Prostate gland (tissue), 2 donors: ENCODE data around the gene PDGFA. TPM values are rescaled to one million over a fixed set of nuclear protein-coding genes. Genes with fewer than 3 reads are reported as not detected.

Source experiments
- DNase-seq: peaks from one replicate; pipeline ENCODE4 v3.0.0-alpha.2; 2019; ENCODE audit warnings: low spot score
- H3K27ac ChIP-seq, 2 donors: fragments of 200-600 bp; sonication (generic); 2 replicates each; pipeline ENCODE4 v1.5.1; 2017 to 2019
- H3K27me3 ChIP-seq: fragments of 200-600 bp; sonication (generic); replicated peaks from 2 replicates; pipeline ENCODE4 v1.5.1; 2019; ENCODE audit not compliant: insufficient read depth
- H3K36me3 ChIP-seq, 2 donors: fragments of 200-600 bp; sonication (generic); 1 replicate in 1 of 2; 2 replicates in 1 of 2; pipeline versions ENCODE4 v1.5.1 to v1.8.1; 2017 to 2019
- H3K4me1 ChIP-seq: fragments of 200-600 bp; sonication (generic); replicated peaks from 2 replicates; pipeline ENCODE4 v1.5.1; 2019
- H3K4me3 ChIP-seq, 2 donors: fragments of 200-600 bp; sonication (generic); 2 replicates each; pipeline ENCODE4 v1.5.1; 2017 to 2019
- H3K9me3 ChIP-seq: fragments of 200-600 bp; sonication (generic); 2 replicates; pipeline ENCODE4 v1.5.1; 2017
- CTCF ChIP-seq, 4 experiments: fragments of 200-600 bp in 2 of 4; fragments of 450-650 bp in 2 of 4; sonication (generic) in 2 of 4; IDR thresholded peaks; 1 replicate in 3 of 4; 2 replicates in 1 of 4; pipeline ENCODE4 v1.5.1; 2016 to 2019; ENCODE audit warnings: antibody characterized with exemption in 4 of 4, mild to moderate bottlenecking in 2 of 4, moderate library complexity in 2 of 4
- POLR2A ChIP-seq: fragments of 450-650 bp; IDR thresholded peaks from one replicate; pipeline ENCODE4 v1.6.1; 2016; ENCODE audit warnings: antibody characterized with exemption, mild to moderate bottlenecking
- POLR2AphosphoS5 ChIP-seq: sonication (generic); formaldehyde crosslinking; IDR thresholded peaks from one replicate; pipeline ENCODE4 v1.6.1; 2017; ENCODE audit warnings: antibody characterized with exemption
- WGBS: methylation state at CpG from one replicate; pipeline ENCODE4 v1.1.5; 2018; 5-methylcytosine and 5-hydroxymethylcytosine counted together
- intact Hi-C: fragments of 100-400 bp; cut with DNase I; formaldehyde crosslinking; loops from one replicate; pipeline ENCODE4 v1.14.2; 2022
- total RNA-seq, 2 donors: library from RNA; depleted of rRNA; stranded (reverse); fragments of >200 nt; gene quantifications; one replicate each; pipeline ENCODE4 v1.1.0, GENCODE V29; 2016

The PDGFA gene
- total RNA-seq, 2 donors from 2014 or later: 40.4 to 75.0 TPM

GRCh38 chr7:540997-541396 is 21.4 kb upstream of the PDGFA start:
- 76% methylated on average over 10 of the region's 12 CpGs for WGBS
- Histone ChIP-seq H3K36me3 (no peaks in the 10 kb centered on the region), H3K4me1 (peaks cover 11% of the 10 kb centered on the region), H3K27me3 (no peaks in the 10 kb centered on the region), H3K4me3 (no peak overlapping the region), H3K9me3 (no peaks in the 10 kb centered on the region), H3K27ac (no peak overlapping the region)
- DNase-seq: no peak
- intact Hi-C loops: no loop called here
- TF ChIP-seq POLR2AphosphoS5 (no peak), CTCF (IDR thresholded peaks at IDR 0.05) (no peak), POLR2A (no peak)

- no peaks in the 10 kb centered on the region for H3K36me3 ChIP-seq
- H3K4me1 ChIP-seq: peaks cover 11% of the 10 kb centered on the region
- no peak overlapping the region for H3K4me3 ChIP-seq
- DNase-seq: no peak
- WGBS: 98% methylated on average over 14 of the region's 14 CpGs
- H3K27me3 ChIP-seq: no peaks in the 10 kb centered on the region
- intact Hi-C loops: no loop called here
- TF ChIP-seq POLR2AphosphoS5: no peak
- TF ChIP-seq CTCF (IDR thresholded peaks at IDR 0.05): no peak
- no peak for TF ChIP-seq POLR2A
- peak overlapping the region in 1 of 2 donors; percentile 70 for H3K27ac ChIP-seq
- no peaks in the 10 kb centered on the region for H3K9me3 ChIP-seq
These were observed 20.9 kb upstream of the PDGFA start for GRCh38 chr7:540579-540978.

- H3K4me1 ChIP-seq: peaks cover 11% of the 10 kb centered on the region
- no peak for TF ChIP-seq POLR2A
- no peak for TF ChIP-seq CTCF (IDR thresholded peaks at IDR 0.05)
- peak; percentile 83 for TF ChIP-seq POLR2AphosphoS5
- no peaks in the 10 kb centered on the region for H3K36me3 ChIP-seq
- peak; percentile 90 for DNase-seq
- intact Hi-C loops: no loop called here
- H3K9me3 ChIP-seq: no peaks in the 10 kb centered on the region
- WGBS: 25% methylated on average over 15 of the region's 17 CpGs
- H3K4me3 ChIP-seq: no peak overlapping the region
- peak overlapping the region; percentile 61 to 70 for H3K27ac ChIP-seq
- no peaks in the 10 kb centered on the region for H3K27me3 ChIP-seq
These were observed 20.2 kb upstream of the PDGFA start for GRCh38 chr7:539731-540411.

GRCh38 chr7:538764-539685 is 19.4 kb upstream of the PDGFA start:
- no peak for DNase-seq

More at GRCh38 chr7:538764-539685, 19.4 kb upstream of the PDGFA start:
- Histone ChIP-seq H3K4me1 (peaks cover 11% of the 10 kb centered on the region), H3K27ac (peak overlapping the region; percentile 13 to 70), H3K36me3 (no peaks in the 10 kb centered on the region), H3K9me3 (no peaks in the 10 kb centered on the region), H3K4me3 (no peak overlapping the region), H3K27me3 (no peaks in the 10 kb centered on the region)
- intact Hi-C loops: no loop called here
- no peak for TF ChIP-seq POLR2AphosphoS5
- TF ChIP-seq CTCF (IDR thresholded peaks at IDR 0.05): no peak
- TF ChIP-seq POLR2A: no peak
- WGBS: 54% methylated on average over 32 of the region's 37 CpGs
